ENCODE results near the gene SNX30.
"Not testable (repeated sequence)": the region's sequence is repeated elsewhere in the genome, so short reads cannot be mapped to it uniquely, and the experiment has no call there.

SNX30 gene

GRCh38 chr9:112719241-112719691 is 31.3 kb upstream of the SNX30 start:
- H3K27ac ChIP-seq, result no peak overlapping the region

GRCh38 chr9:112719696-112720095 is 30.9 kb upstream of the SNX30 start:
- no peak for TF ChIP-seq CTCF (conservative IDR thresholded peaks at IDR 0.05)
- TF ChIP-seq ZFX (IDR thresholded peaks at IDR 0.05), result no peak
- H3K27ac ChIP-seq, result no peak overlapping the region

More at GRCh38 chr9:112719241-112719691, 31.3 kb upstream of the SNX30 start:
- TF ChIP-seq CTCF (conservative IDR thresholded peaks at IDR 0.05), result no peak
- TF ChIP-seq ZFX (IDR thresholded peaks at IDR 0.05), result no peak

DNA sequence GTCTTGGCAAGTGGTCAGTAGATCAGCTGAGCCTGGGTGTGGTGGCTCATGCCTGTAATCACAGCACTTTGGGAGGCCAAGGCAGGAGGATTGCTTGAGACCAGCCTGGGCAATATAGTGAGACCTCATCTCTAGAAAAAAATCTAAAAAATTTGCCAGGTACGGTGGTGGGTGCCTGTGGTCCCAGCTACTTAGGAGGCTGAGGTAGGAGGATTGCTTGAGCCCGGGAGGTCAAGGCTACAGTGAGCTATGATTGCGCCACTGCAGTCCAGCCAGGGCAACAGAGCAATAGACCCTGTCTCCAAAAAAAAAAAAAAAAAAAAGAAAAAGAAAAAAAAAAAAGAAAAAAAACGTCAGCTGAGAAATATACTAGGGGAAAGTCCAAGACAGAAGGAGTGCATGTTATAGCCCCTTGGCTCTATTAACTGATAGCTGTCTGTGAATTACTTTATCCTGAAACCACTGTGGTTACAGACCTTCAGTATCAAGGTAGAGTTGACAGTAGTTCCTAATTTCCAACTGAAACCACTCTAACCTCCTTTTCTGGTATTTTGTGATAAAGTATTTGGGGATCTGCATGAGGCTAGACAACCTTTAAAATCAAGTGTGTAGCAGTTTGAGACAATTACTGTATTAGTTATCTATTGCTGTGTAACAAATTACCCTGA is 30.3 kb upstream of the SNX30 start:
- H3K27ac ChIP-seq, result no peak overlapping the region
- TF ChIP-seq ZFX (IDR thresholded peaks at IDR 0.05), result no peak
- TF ChIP-seq CTCF (conservative IDR thresholded peaks at IDR 0.05), result no peak

GRCh38 chr9:112722749-112723148 is 27.8 kb upstream of the SNX30 start:
- not testable (repeated sequence) for H3K27ac ChIP-seq

DNA sequence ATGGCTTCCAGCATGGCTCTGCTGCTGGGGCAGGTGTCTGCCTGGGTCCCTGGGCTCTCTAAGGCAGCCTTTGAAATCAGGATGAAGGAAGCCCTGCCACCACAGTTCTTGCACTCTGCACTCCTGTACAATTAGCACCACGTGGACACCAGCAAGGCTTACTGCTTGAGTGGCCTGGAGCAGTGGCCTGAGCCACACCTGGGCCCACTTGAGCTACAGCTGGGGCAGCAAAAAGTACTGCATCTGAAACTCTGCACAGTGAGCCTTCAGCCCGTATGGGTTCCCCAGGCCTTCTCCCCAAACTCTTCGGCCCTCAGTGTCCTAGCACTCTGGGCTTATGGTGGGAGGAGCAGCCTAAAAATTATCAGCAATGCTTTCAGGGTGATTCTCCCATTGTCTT is 24.6 kb upstream of the SNX30 start:
- H3K27ac ChIP-seq, result no peak overlapping the region
- TF ChIP-seq CTCF (conservative IDR thresholded peaks at IDR 0.05) (no peak), ZFX (IDR thresholded peaks at IDR 0.05) (no peak)

GRCh38 chr9:112726428-112726827 is 24.1 kb upstream of the SNX30 start:
- TF ChIP-seq CTCF (conservative IDR thresholded peaks at IDR 0.05) (no peak), ZFX (IDR thresholded peaks at IDR 0.05) (no peak)
- H3K27ac ChIP-seq, result no peak overlapping the region

DNA sequence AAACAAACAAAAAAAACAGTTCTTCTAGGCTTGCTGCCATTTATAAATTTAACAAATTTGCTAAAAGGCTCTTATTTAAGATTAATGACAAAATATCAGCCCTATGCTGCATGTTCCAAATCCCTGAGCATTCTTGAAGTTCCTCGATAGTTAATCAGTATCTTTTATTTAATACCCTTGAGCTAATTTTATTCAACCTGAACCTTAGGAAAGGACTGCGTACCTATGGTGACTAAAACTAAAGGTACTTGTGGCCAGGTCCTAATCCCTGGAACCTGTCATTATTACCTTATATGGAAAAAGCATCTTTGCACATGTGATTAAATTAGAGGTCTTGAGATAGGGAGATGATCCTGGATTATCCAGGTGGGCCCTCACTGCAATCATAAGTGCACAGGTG is 22.2 kb upstream of the SNX30 start:
- H3K27ac ChIP-seq, result no peak overlapping the region
- no peak for TF ChIP-seq CTCF (conservative IDR thresholded peaks at IDR 0.05)
- no peak for TF ChIP-seq ZFX (IDR thresholded peaks at IDR 0.05)

- H3K27ac ChIP-seq, result no peak overlapping the region
- TF ChIP-seq ZFX (IDR thresholded peaks at IDR 0.05), result no peak
- no peak for TF ChIP-seq CTCF (conservative IDR thresholded peaks at IDR 0.05)
Measured at GRCh38 chr9:112731971-112732370, 18.6 kb upstream of the SNX30 start.

Data from C4-2B (cell line).